Measurements from ENCODE around the gene CCDC191. TPM values are rescaled to one million over a fixed set of nuclear protein-coding genes. Genes with fewer than 3 reads are reported as not detected.
A peak's percentile ranks its signal among the peaks of the same experiment; 100 is the strongest.

The CCDC191 gene
- total RNA-seq: 1 to 10 TPM in 8 of 9 donors, under 1 TPM in 1; 0.60 to 8.7 (median 4.2) TPM
- polyA plus RNA-seq: 10 to 100 TPM in 1 of 3 donors, 1 to 10 TPM in 2; 3.7 to 13.1 (median 7.7) TPM
- long read RNA-seq, donor 1, partial matches to known transcripts: 0 of 1 reads
- long read RNA-seq, donor 1, other reads (novel, unspliced or antisense): 0 of 1 reads
- long read RNA-seq, donor 2: 0 reads
- long read RNA-seq, donor 3: 0 reads
- long read RNA-seq, donor 4, partial matches to known transcripts: 2 of 3 reads
- long read RNA-seq, donor 4, other reads (novel, unspliced or antisense): 1 of 3 reads
- long read RNA-seq, donor 5, partial matches to known transcripts: 0 of 5 reads
- long read RNA-seq, donor 5, other reads (novel, unspliced or antisense): 3 of 5 reads
- long read RNA-seq, donor 6, partial matches to known transcripts: 3 of 5 reads
- long read RNA-seq, donor 6, other reads (novel, unspliced or antisense): 2 of 5 reads
- long read RNA-seq, donor 7: 0 reads
- long read RNA-seq, donor 8: 0 reads
- long read RNA-seq, donor 9: 0 reads
- long read RNA-seq, donor 10: 0 reads

GRCh38 chr3:114056130-114057010, at the start of gene CCDC191, which contains the start of gene QTRT2:
CCDC191 (minus strand) TSS chr3:114056526; CDS start chr3:114056466, 60 bp downstream.
QTRT2 (plus strand) TSS chr3:114056737; CDS start chr3:114065258, 8,521 bp downstream.
- Histone ChIP-seq H3K4me1 (replicated peaks in 1 of 2) (peaks cover 0 to 18% of the 10 kb centered on the region in 2 donors), H3K4me3 (peak within 1 kb of the TSS; percentile 61 to 97 (median 70)), H3K27me3 (no peaks in the 10 kb centered on the region), H3K27ac (peak within 1 kb of the TSS in 4 of 5 donors; percentile 49 to 87 (median 70)), H3K36me3 (replicated peaks in 1 of 2) (no peaks in the 10 kb centered on the region), H3K9me3 (replicated peaks in 1 of 3) (no peaks in the 10 kb centered on the region)
- intact Hi-C loops (cut with DNase I): no loop called here
- TF ChIP-seq CTCF (IDR thresholded peaks at IDR 0.05) (no peak), POLR2A (IDR thresholded peaks at IDR 0.05) (peak in 1 of 2 donors; percentile 33)
- peak; percentile 99 to 100 (median 99) for DNase-seq
- 0 to 1% (median 0%) methylated on average over 10 to 49 of the region's 49 CpGs for WGBS, 4 donors

- H3K36me3 ChIP-seq (replicated peaks in 1 of 2): no peaks in the 10 kb centered on the region
- no peak for TF ChIP-seq CTCF (IDR thresholded peaks at IDR 0.05)
- H3K27me3 ChIP-seq: no peaks in the 10 kb centered on the region
- H3K4me3 ChIP-seq: no peak overlapping the region
- 81 to 88% (median 84%) methylated on average over 3 of the region's 3 CpGs for WGBS, 4 donors
- no peaks in the 10 kb centered on the region for H3K4me1 ChIP-seq (replicated peaks in 1 of 2)
- no peaks in the 10 kb centered on the region for H3K9me3 ChIP-seq (replicated peaks in 1 of 3)
- H3K27ac ChIP-seq: no peak overlapping the region
- intact Hi-C loops (cut with DNase I): no loop called here
- no peak for DNase-seq
These were observed 48.1 kb upstream of the CCDC191 start for GRCh38 chr3:114104414-114104813.

- intact Hi-C loops (cut with DNase I): no loop called here
- Histone ChIP-seq H3K27ac (no peak overlapping the region), H3K4me1 (replicated peaks in 1 of 2) (no peaks in the 10 kb centered on the region), H3K9me3 (replicated peaks in 1 of 3) (no peaks in the 10 kb centered on the region), H3K4me3 (no peak overlapping the region), H3K27me3 (no peaks in the 10 kb centered on the region), H3K36me3 (replicated peaks in 1 of 2) (no peaks in the 10 kb centered on the region)
- 82 to 94% (median 88%) methylated on average over 4 of the region's 4 CpGs for WGBS, 4 donors
- no peak for TF ChIP-seq POLR2A (IDR thresholded peaks at IDR 0.05)
- TF ChIP-seq CTCF (IDR thresholded peaks at IDR 0.05): no peak
- DNase-seq: no peak
These were observed 47.5 kb upstream of the CCDC191 start for GRCh38 chr3:114103858-114104257.

- H3K27me3 ChIP-seq: no peaks in the 10 kb centered on the region
- H3K4me3 ChIP-seq: no peak overlapping the region
- intact Hi-C loops (cut with DNase I): no loop called here
- no peak for TF ChIP-seq CTCF (IDR thresholded peaks at IDR 0.05)
- TF ChIP-seq POLR2A (IDR thresholded peaks at IDR 0.05): no peak
- WGBS, 4 donors: 95 to 97% (median 96%) methylated on average over 18 to 27 of the region's 27 CpGs
- no peak overlapping the region for H3K27ac ChIP-seq
- no peaks in the 10 kb centered on the region for H3K9me3 ChIP-seq (replicated peaks in 1 of 3)
- H3K36me3 ChIP-seq (replicated peaks in 1 of 2): no peaks in the 10 kb centered on the region
- H3K4me1 ChIP-seq (replicated peaks in 1 of 2): no peaks in the 10 kb centered on the region
- no peak for DNase-seq
These were observed 46.9 kb upstream of the CCDC191 start for GRCh38 chr3:114103181-114103580.
